ENCODE data around the gene ZNF117.
A peak's percentile ranks its signal among the peaks of the same experiment; 100 is the strongest.

Gene ZNF117

DNA sequence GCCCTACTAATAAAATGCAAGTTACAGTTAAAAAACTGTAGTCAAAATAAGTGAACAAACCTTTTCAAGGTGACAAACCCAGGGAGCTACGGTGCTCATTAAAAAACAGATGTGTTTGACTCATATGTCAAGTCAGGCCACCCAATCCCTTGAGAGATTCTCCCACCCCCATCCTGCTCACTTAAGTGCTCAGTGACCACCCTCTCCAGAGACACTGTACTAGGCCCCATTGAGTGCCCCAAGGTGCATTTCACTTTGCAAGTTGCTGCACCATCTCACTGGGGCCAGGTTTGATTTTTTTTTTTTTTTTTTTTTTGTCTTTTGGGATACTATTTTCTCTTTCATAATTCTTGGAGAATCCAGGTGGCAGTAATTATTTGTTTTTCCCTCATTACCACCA, 13.7 kb upstream of the ZNF117 start:
- peaks cover 61% of the 10 kb centered on the region for H3K79me2 ChIP-seq (ENCODE audit: low read length)
- peaks cover 15% of the 10 kb centered on the region; the same call in 1 of the 2 replicates for H3K9me3 ChIP-seq (ENCODE audit: insufficient read depth, low read length)
- H3K27ac ChIP-seq (ENCODE audit: low read length): no peak overlapping the region
- no peak overlapping the region for H3K4me2 ChIP-seq (ENCODE audit: low read length)
- no peak overlapping the region for H3K9ac ChIP-seq (ENCODE audit: low read length)
- no peaks in the 10 kb centered on the region for H4K20me1 ChIP-seq (ENCODE audit: insufficient read depth, low read length)
- TF ChIP-seq EZH2phosphoT487 (IDR thresholded peaks at IDR 0.05; ENCODE audit: low read depth): no peak
- TF ChIP-seq, protein P1, sequence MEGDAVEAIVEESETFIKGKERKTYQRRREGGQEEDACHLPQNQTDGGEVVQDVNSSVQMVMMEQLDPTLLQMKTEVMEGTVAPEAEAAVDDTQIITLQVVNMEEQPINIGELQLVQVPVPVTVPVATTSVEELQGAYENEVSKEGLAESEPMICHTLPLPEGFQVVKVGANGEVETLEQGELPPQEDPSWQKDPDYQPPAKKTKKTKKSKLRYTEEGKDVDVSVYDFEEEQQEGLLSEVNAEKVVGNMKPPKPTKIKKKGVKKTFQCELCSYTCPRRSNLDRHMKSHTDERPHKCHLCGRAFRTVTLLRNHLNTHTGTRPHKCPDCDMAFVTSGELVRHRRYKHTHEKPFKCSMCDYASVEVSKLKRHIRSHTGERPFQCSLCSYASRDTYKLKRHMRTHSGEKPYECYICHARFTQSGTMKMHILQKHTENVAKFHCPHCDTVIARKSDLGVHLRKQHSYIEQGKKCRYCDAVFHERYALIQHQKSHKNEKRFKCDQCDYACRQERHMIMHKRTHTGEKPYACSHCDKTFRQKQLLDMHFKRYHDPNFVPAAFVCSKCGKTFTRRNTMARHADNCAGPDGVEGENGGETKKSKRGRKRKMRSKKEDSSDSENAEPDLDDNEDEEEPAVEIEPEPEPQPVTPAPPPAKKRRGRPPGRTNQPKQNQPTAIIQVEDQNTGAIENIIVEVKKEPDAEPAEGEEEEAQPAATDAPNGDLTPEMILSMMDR (IDR thresholded peaks at IDR 0.05; ENCODE audit: low read depth, low read length): no peak
- H3K4me3 ChIP-seq (ENCODE audit: low read length): no peak overlapping the region
- H3K4me1 ChIP-seq (ENCODE audit: low read length): peaks cover 18% of the 10 kb centered on the region
- H3K36me3 ChIP-seq (replicated peaks; ENCODE audit: low read depth, low read length): peaks cover 55% of the 10 kb centered on the region
- H3K27me3 ChIP-seq (ENCODE audit: low read depth, low read length): no peaks in the 10 kb centered on the region
- H2AFZ ChIP-seq (ENCODE audit: low read depth, low read length): no peak overlapping the region

- no peak overlapping the region for H3K9ac ChIP-seq (ENCODE audit: low read length)
Observed at GRCh38 chr7:65002972-65003585, 12.2 kb upstream of the ZNF117 start.

GRCh38 chr7:65001291-65001814, 10.5 kb upstream of the ZNF117 start:
- peaks cover 69% of the 10 kb centered on the region for H3K79me2 ChIP-seq (ENCODE audit: low read length)
- peaks cover 20% of the 10 kb centered on the region for H3K4me1 ChIP-seq (ENCODE audit: low read length)
- H3K9ac ChIP-seq (ENCODE audit: low read length): no peak overlapping the region
- no peak overlapping the region for H3K27ac ChIP-seq (ENCODE audit: low read length)
- H3K36me3 ChIP-seq (replicated peaks; ENCODE audit: low read depth, low read length): peaks cover 83% of the 10 kb centered on the region
- peaks cover 25% of the 10 kb centered on the region for H3K9me3 ChIP-seq (ENCODE audit: insufficient read depth, low read length)
- no peak overlapping the region for H3K4me2 ChIP-seq (ENCODE audit: low read length)
- no peaks in the 10 kb centered on the region for H3K27me3 ChIP-seq (ENCODE audit: low read depth, low read length)
- TF ChIP-seq, protein P1 (IDR thresholded peaks at IDR 0.05; ENCODE audit: low read depth, low read length): no peak
- no peak for TF ChIP-seq EZH2phosphoT487 (IDR thresholded peaks at IDR 0.05; ENCODE audit: low read depth)
- no peak overlapping the region for H2AFZ ChIP-seq (ENCODE audit: low read depth, low read length)
- no peak overlapping the region for H3K4me3 ChIP-seq (ENCODE audit: low read length)
- peaks cover 5% of the 10 kb centered on the region; the same call in 1 of the 2 replicates for H4K20me1 ChIP-seq (ENCODE audit: insufficient read depth, low read length)

More at GRCh38 chr7:65002972-65003585, 12.2 kb upstream of the ZNF117 start:
- no peak overlapping the region for H2AFZ ChIP-seq (ENCODE audit: low read depth, low read length)
- no peak overlapping the region for H3K27ac ChIP-seq (ENCODE audit: low read length)
- no peak overlapping the region for H3K4me3 ChIP-seq (ENCODE audit: low read length)
- H3K9me3 ChIP-seq (ENCODE audit: insufficient read depth, low read length): peaks cover 25% of the 10 kb centered on the region
- H3K79me2 ChIP-seq (ENCODE audit: low read length): peaks cover 70% of the 10 kb centered on the region
- no peaks in the 10 kb centered on the region for H3K27me3 ChIP-seq (ENCODE audit: low read depth, low read length)
- peaks cover 26% of the 10 kb centered on the region for H3K4me1 ChIP-seq (ENCODE audit: low read length)
- H4K20me1 ChIP-seq (ENCODE audit: insufficient read depth, low read length): peaks cover 5% of the 10 kb centered on the region; the same call in 1 of the 2 replicates
- H3K36me3 ChIP-seq (replicated peaks; ENCODE audit: low read depth, low read length): peaks cover 70% of the 10 kb centered on the region
- H3K4me2 ChIP-seq (ENCODE audit: low read length): no peak overlapping the region
- TF ChIP-seq, protein P1 (IDR thresholded peaks at IDR 0.05; ENCODE audit: low read depth, low read length): no peak
- no peak for TF ChIP-seq EZH2phosphoT487 (IDR thresholded peaks at IDR 0.05; ENCODE audit: low read depth)

DNA sequence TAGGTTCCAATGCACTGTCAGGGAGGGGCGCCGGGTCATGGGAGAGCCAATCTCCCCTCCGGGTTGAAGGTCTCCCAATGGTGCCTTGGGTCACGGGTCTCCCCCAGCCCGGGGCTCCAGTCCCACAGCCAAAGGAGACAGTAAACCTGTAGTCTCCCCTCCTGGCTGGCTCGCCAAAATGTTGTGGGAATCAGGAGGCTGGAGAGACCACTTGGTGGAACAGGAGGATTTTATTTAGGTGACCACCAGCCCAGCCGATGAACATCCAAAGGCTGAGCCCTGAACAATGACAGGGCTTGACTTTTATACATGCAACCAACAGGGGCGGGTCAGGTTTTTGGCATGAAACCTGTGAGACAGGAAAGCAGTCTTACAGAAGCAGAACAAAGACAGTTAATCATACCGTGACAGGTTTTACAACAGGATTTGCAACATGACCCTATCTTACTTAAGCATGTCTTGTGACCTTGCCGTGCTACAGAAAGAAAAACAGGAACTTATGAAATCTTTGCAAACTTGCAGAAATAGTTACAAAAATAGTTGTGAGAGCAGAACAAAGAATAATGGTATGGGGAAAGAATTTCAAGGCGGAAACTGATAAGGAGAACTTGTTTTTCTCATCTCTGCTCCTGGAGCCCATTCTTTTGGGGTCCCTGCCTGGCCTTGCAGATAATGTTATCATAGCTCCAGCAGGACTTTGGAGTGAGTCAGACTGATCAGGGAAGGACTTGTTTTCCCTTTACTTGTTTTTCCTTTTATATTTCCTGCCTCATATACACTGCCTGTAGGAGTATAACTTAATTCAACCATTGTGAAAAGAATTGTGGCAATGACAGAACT, 8.5 kb upstream of the ZNF117 start:
- peak overlapping the region; percentile 40; the same call in 1 of the 2 replicates for H3K4me2 ChIP-seq (ENCODE audit: low read length)
- H4K20me1 ChIP-seq (ENCODE audit: insufficient read depth, low read length): peaks cover 5% of the 10 kb centered on the region; the same call in 1 of the 2 replicates
- no peaks in the 10 kb centered on the region for H3K27me3 ChIP-seq (ENCODE audit: low read depth, low read length)
- no peak overlapping the region; the same call in 1 of the 2 replicates for H3K4me3 ChIP-seq (ENCODE audit: low read length)
- no peak overlapping the region for H2AFZ ChIP-seq (ENCODE audit: low read depth, low read length)
- peaks cover 75% of the 10 kb centered on the region for H3K36me3 ChIP-seq (replicated peaks; ENCODE audit: low read depth, low read length)
- peaks cover 25% of the 10 kb centered on the region for H3K9me3 ChIP-seq (ENCODE audit: insufficient read depth, low read length)
- peaks cover 13% of the 10 kb centered on the region for H3K4me1 ChIP-seq (ENCODE audit: low read length)
- TF ChIP-seq, protein P1 (IDR thresholded peaks at IDR 0.05; ENCODE audit: low read depth, low read length): no peak
- no peak for TF ChIP-seq EZH2phosphoT487 (IDR thresholded peaks at IDR 0.05; ENCODE audit: low read depth)
- H3K79me2 ChIP-seq (ENCODE audit: low read length): peaks cover 49% of the 10 kb centered on the region
- peak overlapping the region; percentile 68 for H3K27ac ChIP-seq (ENCODE audit: low read length)
- H3K9ac ChIP-seq (ENCODE audit: low read length): no peak overlapping the region
